Occipital lobe (tissue), 2 donors: ENCODE results near the gene ATXN7L3. TPM values are rescaled to one million over a fixed set of nuclear protein-coding genes. Genes with fewer than 3 reads are reported as not detected.
"Not testable (repeated sequence)": the region's sequence is repeated elsewhere in the genome, so short reads cannot be mapped to it uniquely, and the experiment has no call there.

Experiments used
- DNase-seq: peaks from one replicate; lab custom pipeline; 2025; lab: John Stamatoyannopoulos, UW
- total RNA-seq: library from RNA; depleted of rRNA; stranded (reverse); fragments of >200 nt; gene quantifications from one replicate; pipeline ENCODE4 v1.2.3, GENCODE V29; 2014

ATXN7L3 gene
- total RNA-seq, 1 donor from 2014 or later = 66.0 TPM

DNA sequence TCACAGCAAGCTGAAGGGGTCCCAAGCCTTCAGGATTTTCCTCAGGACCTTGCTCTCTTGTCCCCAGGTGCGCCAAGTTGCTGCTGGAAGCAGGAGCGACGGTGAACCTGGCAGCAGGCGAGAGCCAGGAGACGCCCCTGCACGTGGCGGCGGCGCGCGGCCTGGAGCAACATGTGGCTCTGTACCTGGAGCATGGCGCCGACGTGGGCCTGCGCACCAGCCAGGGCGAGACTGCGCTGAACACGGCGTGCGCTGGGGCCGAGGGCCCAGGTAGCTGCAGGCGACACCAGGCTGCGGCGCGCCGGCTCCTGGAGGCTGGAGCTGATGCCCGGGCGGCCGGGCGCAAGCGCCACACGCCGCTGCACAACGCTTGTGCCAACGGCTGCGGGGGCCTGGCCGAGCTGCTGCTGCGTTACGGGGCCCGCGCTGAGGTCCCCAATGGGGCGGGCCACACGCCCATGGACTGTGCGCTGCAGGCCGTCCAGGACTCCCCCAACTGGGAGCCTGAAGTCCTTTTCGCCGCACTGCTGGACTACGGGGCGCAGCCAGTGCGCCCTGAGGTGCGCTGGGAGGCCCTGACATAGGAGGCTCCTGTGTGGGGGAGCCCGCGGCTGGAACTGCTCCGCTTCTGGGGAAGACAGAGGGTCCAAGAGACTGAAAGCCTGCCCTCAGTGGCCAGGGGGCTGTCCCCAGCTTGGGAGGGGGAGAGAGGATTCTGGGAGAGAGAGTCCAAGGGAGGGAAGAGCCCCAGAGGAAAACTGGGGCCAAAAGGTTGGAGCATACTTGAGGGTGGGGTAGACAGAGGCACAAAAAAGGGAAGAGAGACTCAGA lies 22.8 kb downstream of the ATXN7L3 start:
- no peak for DNase-seq

DNA sequence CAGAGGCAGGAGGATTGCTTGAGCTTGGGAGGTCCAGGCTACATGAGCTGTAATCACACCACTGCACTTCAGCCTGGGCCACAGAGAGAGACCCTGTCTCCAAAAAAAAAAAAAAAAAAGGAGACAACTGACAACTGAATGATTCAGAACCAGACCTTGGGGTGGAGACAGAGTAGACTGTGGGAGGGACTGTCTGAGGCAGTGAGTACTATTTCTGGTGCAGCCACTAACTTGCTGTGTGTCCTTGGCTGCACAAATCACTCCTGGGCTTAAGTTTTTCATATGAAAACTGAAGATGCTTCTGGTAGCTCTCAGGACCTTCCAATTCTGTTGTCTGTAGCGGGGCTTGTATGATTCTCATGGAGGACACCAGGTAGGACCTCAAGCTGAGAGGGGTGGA lies 23.4 kb downstream of the ATXN7L3 start:
- no peak for DNase-seq

DNA sequence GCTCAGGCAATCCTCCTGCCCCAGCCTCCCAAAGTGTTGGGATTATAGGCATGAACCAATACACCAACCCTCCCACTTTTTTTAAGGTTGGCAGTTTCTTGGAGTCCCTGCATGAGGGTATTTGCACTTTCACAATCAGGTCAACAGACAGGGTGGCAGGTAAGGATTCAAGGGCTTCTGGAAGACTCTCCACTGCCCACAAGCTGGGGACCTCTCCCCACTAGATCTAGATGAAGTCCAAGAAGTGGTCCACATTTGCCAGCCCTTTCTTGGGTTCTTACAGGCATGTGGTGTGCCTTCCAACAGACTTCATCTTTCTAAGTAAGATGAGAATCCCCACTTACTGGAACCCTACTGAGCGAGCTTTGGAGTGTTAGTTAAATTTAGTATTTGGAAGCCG lies 25.3 kb downstream of the ATXN7L3 start:
- no peak for DNase-seq

DNA sequence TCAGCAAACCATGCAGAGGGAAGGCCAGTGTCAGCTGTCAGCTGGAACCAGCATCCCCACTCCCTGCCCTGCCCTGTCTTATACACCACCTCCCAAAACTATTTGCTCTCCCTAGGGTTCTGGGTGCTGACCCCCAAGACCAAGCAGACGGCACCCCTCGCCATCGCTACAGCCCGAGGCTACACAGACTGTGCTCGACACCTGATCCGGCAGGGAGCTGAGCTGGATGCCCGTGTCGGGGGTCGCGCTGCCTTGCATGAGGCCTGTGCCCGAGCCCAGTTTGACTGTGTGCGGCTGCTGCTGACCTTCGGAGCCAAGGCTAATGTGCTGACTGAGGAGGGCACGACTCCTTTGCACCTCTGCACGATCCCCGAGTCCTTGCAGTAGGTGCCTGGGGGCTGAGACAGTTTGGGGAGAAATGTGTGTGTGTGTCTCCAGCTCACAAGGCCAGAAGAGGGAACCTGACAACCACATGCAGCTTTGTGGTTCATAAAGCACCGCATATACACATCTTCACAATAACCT lies 27.7 kb downstream of the ATXN7L3 start:
- no peak for DNase-seq

- DNase-seq = no peak
Observed at GRCh38 chr17:44170499-44171201, 29.0 kb downstream of the ATXN7L3 start, which contains the start of gene ASB16. TSS of gene ASB16 (plus strand) at chr17:44170704. CDS start at chr17:44170790, 86 bp downstream.

DNA sequence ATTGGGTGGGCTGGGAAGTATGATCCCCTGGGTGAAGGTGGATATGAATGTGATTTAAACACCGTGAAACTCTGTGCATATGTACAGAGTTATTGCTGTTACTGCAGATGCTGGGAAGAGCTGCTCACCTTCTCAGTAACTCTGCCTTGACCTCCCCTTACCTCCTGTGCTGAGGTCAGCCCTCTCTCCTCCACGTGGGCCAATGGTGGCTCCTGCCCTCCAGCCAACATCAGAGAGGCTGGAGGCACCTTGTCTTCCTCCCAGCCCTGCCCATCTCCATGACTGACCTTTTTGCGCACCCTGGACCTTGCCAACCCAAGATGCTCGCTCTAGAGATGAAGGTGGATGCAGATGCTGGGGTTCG lies 29.6 kb downstream of the ATXN7L3 start:
- DNase-seq = no peak

DNA sequence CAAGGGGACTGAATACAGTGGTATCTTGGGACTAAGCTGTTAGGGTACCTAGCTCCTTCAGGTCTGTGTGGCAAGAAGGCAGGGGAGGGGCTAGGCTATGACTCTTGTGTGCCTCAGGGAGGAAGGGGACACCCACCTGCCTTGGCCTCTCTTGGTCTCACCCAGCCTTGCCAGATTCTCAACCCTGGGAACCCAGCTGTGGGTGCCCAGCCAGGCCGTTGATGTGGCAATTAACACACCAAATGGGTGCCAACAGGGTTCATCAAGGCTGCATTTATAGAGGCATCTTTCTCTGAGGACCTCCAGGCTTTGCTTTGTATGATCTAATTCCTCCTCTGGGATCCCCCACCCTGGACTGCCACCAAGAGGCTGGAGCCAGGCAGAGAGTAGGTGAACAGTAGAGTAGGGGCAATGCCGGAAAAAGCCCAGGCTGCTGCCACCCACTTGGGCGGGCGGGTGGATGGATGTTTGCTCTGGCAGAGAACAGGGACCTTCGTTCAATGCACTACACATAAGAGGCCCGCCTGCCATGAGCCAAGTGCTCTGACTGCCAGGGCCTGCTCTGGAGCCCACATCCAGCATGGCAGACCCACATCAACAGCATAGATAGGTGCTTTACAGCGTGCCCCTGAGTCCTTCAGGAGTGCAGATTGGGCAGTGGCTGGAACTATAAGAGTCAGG lies 32.4 kb downstream of the ATXN7L3 start:
- no peak for DNase-seq

- no peak for DNase-seq
Observed at GRCh38 chr17:44164476-44164875, 35.2 kb downstream of the ATXN7L3 start.

GRCh38 chr17:44159519-44160210 lies 40.0 kb downstream of the ATXN7L3 start:
- DNase-seq = no peak

DNA sequence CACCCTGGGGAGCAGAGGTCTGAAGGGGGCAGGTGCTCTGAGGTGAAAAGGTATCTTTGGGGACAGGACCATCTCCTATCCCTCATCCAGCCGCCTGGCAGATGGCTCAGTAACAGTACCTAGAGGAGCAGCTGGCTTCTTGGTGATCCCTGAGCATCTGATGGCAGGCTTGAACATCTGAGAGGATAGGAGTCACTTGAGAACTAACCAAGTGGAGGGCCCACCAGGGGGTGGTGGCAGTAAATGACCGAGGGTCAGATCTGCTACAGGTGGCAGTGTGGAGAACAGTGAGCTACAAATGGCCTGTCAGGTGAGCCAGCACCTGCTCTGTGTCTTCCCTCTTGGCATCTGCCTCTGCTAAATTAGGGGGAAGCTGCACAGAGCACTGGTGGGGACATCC lies 44.2 kb downstream of the ATXN7L3 start:
- no peak for DNase-seq

DNA sequence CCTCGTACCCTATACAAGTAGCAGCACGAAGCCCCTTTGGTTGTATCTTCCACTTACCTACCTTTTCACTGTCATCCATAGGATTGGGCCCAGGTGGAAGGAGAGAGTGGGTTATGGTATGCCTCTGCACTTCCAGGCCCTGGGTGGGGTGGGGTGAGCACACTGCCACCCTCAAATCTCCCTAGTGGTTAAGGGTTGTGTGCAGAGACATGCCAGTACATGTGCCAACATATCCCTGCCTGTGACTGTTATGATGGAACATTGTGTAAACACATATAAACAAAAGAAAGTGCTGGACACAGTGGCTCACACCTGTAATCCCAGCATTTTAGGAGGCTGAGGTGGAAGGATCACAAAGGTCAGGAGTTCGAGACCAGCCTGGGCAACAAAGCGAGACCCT lies 46.8 kb downstream of the ATXN7L3 start:
- DNase-seq = no peak

DNA sequence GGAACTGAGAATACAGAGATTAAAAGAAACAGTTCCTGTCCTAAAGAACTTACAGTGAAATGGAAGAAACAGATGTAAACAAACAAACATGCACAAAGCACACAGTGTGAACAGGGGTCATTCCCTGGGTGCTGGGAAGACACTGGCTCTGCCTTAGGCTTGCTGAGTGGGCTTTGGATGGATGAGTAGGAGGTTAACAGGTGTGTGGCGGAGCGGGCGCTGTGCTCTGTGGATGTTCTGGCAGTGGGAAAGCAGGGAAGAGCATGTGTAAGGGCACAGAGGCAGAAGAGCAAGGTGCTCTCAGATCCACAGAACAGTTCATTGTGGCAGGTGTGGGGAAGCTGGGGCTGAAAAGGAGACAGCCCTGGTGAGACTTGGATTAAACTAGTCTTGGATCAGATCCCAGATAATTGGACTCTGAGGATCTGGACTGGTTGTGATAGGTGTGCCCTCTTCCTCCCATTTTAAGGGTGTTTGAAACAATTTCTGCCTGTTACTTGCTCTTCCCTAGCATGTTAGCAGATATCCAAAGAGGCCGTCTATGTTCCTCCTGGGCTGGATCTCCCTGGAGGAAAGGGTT lies 49.8 kb downstream of the ATXN7L3 start:
- DNase-seq = no peak

DNA sequence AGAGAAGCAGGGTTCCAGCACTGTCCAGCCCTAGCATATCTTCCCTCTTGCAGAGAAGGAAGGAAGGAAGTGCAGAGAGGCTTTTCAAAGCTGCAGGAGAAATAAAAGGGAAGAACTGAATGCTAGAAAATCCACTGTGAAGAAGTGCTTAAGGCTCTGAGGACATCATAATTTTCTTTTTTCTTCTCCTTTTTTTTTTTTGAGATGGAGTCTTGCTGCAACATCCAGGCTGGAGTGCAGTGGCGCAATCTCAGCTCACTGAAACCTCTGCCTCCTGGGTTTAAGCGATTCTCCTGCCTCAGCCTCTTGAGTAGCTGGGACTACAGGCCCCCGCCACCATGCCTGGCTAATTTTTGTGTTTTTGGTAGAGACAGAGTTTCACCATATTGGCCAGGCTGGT lies 50.6 kb downstream of the ATXN7L3 start:
- DNase-seq = not testable (repeated sequence)

DNA sequence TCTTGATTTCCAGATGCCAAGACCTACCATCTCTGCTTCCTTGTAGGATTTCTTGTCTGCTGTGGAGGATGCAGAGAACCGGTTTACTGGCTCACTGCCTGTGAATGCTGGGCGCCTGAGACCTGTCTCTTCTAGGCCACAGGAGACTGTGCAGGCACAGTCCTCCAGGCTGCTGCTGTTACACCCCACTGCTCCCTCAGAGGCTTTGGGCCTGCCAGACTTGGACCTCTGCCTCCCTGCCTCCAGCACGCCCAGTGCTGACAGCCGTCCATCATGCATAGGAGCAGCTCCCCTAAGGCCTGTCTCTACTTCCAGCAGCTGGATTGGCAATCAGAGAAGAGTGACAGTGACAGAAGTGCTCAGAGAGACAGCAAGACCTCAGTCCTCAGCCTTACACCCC lies 51.9 kb downstream of the ATXN7L3 start:
- no peak for DNase-seq

- DNase-seq = no peak
Observed at GRCh38 chr17:44146375-44147346, 53.0 kb downstream of the ATXN7L3 start.

- DNase-seq = no peak
Observed at GRCh38 chr17:44144966-44145739, 54.5 kb downstream of the ATXN7L3 start.

DNA sequence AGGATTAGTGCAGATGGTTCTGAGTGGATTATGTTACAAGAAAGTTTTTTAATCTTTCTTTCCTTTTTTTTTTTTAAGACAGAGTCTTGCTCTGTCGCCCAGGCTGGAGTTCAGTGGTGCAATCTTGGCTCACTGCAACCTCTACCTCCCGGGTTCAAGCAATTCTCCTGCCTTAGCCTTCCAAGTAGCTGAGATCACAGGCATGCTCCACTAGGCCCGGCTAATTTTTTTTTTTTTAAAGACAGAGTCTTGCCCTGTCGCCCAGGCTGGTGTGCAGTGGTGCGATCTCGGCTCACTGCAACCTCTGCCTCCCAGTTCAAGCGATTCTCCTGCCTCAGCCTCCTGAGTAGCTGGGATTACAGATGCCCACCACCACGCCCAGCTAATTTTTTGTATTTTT lies 55.8 kb downstream of the ATXN7L3 start:
- not testable (repeated sequence) for DNase-seq
